ENCODE measurements around the gene ADGRL2. TPM values are rescaled to one million over a fixed set of nuclear protein-coding genes. Genes with fewer than 3 reads are reported as not detected.

ADGRL2 gene
- total and polyA plus RNA-seq, 9 of the 15 experiments (the other 6 are each of a cell fraction or from before 2014, with no cell fraction given): 0.03 to 0.15 (median 0.13) TPM; not detected in 6

- H3K9ac ChIP-seq (ENCODE audit: insufficient read depth in 1 of 2, low read depth in 2 of 2, low read length in 2 of 2): no peak overlapping the region
- H4K20me1 ChIP-seq (replicated peaks; ENCODE audit: control insufficient read depth, insufficient read depth, low read length): no peaks in the 10 kb centered on the region
- FAIRE-seq (no peak), DNase-seq (ENCODE audit: extremely low read depth in 1 of 4, low spot score in 3 of 4) (no peak), ATAC-seq (no peak)
- H2AFZ ChIP-seq (ENCODE audit: low read depth, low read length): no peak overlapping the region
- no peaks in the 10 kb centered on the region for H3K9me1 ChIP-seq (ENCODE audit: control insufficient read depth, insufficient read depth, low read length)
- no peak overlapping the region for H3K4me3 ChIP-seq
- in situ Hi-C loops (cut with MboI) (no loop called here), intact Hi-C loops (cut with micrococcal nuclease) (no loop called here)
- WGBS (ENCODE audit: insufficient coverage, low coverage, missing lambda C conversion rate): 0% methylated on average over 2 of the region's 2 CpGs
- H3K4me1 ChIP-seq (replicated peaks in 1 of 2; ENCODE audit: control insufficient read depth in 2 of 2, insufficient read depth in 2 of 2, low read length in 2 of 2): no peaks in the 10 kb centered on the region
- ChIA-PET CTCF (ENCODE audit: low intra/inter-chr PET ratio) (no interaction called here), POLR2A (no interaction called here)
- BruUV-seq (replicated peaks): no TSS peak
- no peaks in the 10 kb centered on the region for H3K9me3 ChIP-seq (replicated peaks; ENCODE audit: control insufficient read depth, insufficient read depth, low read depth, low read length)
- H3K36me3 ChIP-seq (ENCODE audit: control insufficient read depth, insufficient read depth, low read length): no peaks in the 10 kb centered on the region
- no peaks in the 10 kb centered on the region for H3K27me3 ChIP-seq (ENCODE audit: control insufficient read depth in 2 of 2, insufficient read depth in 2 of 2, low read length in 2 of 2)
- H3K4me2 ChIP-seq (ENCODE audit: insufficient read depth, low read length): no peak overlapping the region
- H3K79me2 ChIP-seq (ENCODE audit: control insufficient read depth, insufficient read depth, low read length): no peaks in the 10 kb centered on the region
- TF ChIP-seq HIVEP1 (CRISPR knock-in tag; IDR thresholded peaks at IDR 0.05) (no peak), NFE2L1 (tag; IDR thresholded peaks at IDR 0.05; ENCODE audit: borderline replicate concordance, low read depth) (no peak), TAL1 (IDR thresholded peaks at IDR 0.05) (no peak)
- H3K27ac ChIP-seq (ENCODE audit: extremely low read depth, low read depth, low read length): no peak overlapping the region
Measured at GRCh38 chr1:81907575-81907974, 106.8 kb downstream of the ADGRL2 start.

- Histone ChIP-seq H3K27me3 (ENCODE audit: control insufficient read depth in 2 of 2, insufficient read depth in 2 of 2, low read length in 2 of 2) (no peaks in the 10 kb centered on the region), H2AFZ (ENCODE audit: low read depth, low read length) (no peak overlapping the region), H3K9me1 (ENCODE audit: control insufficient read depth, insufficient read depth, low read length) (no peaks in the 10 kb centered on the region), H3K4me2 (ENCODE audit: insufficient read depth, low read length) (no peak overlapping the region), H3K4me3 (no peak overlapping the region), H3K4me1 (replicated peaks in 1 of 2; ENCODE audit: control insufficient read depth in 2 of 2, insufficient read depth in 2 of 2, low read length in 2 of 2) (no peaks in the 10 kb centered on the region), H4K20me1 (replicated peaks; ENCODE audit: control insufficient read depth, insufficient read depth, low read length) (no peaks in the 10 kb centered on the region), H3K9ac (ENCODE audit: insufficient read depth in 1 of 2, low read depth in 2 of 2, low read length in 2 of 2) (no peak overlapping the region), H3K27ac (ENCODE audit: extremely low read depth, low read depth, low read length) (no peak overlapping the region), H3K36me3 (ENCODE audit: control insufficient read depth, insufficient read depth, low read length) (no peaks in the 10 kb centered on the region), H3K79me2 (ENCODE audit: control insufficient read depth, insufficient read depth, low read length) (no peaks in the 10 kb centered on the region), H3K9me3 (replicated peaks; ENCODE audit: control insufficient read depth, insufficient read depth, low read depth, low read length) (no peaks in the 10 kb centered on the region)
- ChIA-PET POLR2A (no interaction called here), CTCF (ENCODE audit: low intra/inter-chr PET ratio) (no interaction called here)
- no peak for ATAC-seq
- BruUV-seq (replicated peaks): no TSS peak
- DNase-seq (ENCODE audit: extremely low read depth in 1 of 4, low spot score in 3 of 4): no peak
- WGBS (ENCODE audit: insufficient coverage, low coverage, missing lambda C conversion rate): 2% methylated on average over 3 of the region's 3 CpGs
- TF ChIP-seq ZFP30 (CRISPR knock-in tag; IDR thresholded peaks at IDR 0.05; ENCODE audit: borderline replicate concordance) (no peak), MYNN (IDR thresholded peaks at IDR 0.05) (no peak), MYNN (CRISPR knock-in tag; IDR thresholded peaks at IDR 0.05) (no peak), CHD1 (IDR thresholded peaks at IDR 0.05; ENCODE audit: low read length) (no peak), E4F1 (CRISPR knock-in tag; IDR thresholded peaks at IDR 0.05; ENCODE audit: borderline replicate concordance) (no peak), AFF1 (IDR thresholded peaks at IDR 0.05; ENCODE audit: low read depth in 1 of 2, partially characterized antibody in 2 of 2) (no peak)
- in situ Hi-C loops (cut with MboI) (no loop called here), intact Hi-C loops (cut with micrococcal nuclease) (no loop called here)
- FAIRE-seq: no peak
Measured at GRCh38 chr1:81912383-81912782, 111.6 kb downstream of the ADGRL2 start.
